ENCODE results near the gene APBA2.

APBA2 gene

GRCh38 chr15:29071232-29071881 lies 185.6 kb downstream of the APBA2 start:
- WGBS, 2 donors (ENCODE audit: extremely low coverage in 2 of 2, insufficient read length in 2 of 2, insufficient replicate concordance in 1 of 2), result no CpG with 5 or more reads among the region's 11 CpGs
- no peak overlapping the region for H3K27ac ChIP-seq (replicated peaks; ENCODE audit: low read length)
- peaks cover 4 to 27% of the 10 kb centered on the region in 2 donors for H3K4me1 ChIP-seq (ENCODE audit: control insufficient read depth in 2 of 2, insufficient read depth in 1 of 2, low read depth in 1 of 2, low read length in 2 of 2)

DNA sequence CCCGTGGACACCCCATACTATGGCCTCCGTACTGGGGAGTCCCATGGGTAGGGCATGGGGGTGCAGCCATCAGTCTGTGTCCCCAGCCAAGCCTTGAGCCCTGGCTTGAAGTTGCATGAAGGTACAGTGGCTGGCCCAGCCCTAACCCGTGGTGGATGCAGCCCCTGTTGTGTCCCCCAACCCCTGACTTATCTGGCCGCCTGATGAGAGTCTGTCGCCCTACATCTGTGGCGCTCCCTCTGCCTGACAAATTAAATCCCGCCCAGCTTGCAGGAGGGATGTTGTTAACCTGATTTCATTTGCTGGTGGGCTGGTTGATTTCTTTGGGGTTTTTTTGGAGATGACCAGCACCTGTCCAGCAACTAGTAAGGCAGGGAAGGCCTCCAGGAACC lies 186.1 kb downstream of the APBA2 start:
- Histone ChIP-seq H2BK15ac (ENCODE audit: low read length) (no peak overlapping the region), H2BK120ac (ENCODE audit: low read depth, low read length) (no peak overlapping the region), H3K9me3 (replicated peaks in 1 of 2; ENCODE audit: control insufficient read depth in 2 of 2, insufficient read depth in 1 of 2, low read depth in 1 of 2, low read length in 2 of 2) (peaks cover 2 to 15% of the 10 kb centered on the region in 2 donors), H3K23ac (ENCODE audit: low read depth, low read length, poor library complexity) (no peak overlapping the region), H2BK5ac (ENCODE audit: low read length) (no peak overlapping the region), H3K27ac (replicated peaks; ENCODE audit: low read length) (no peak overlapping the region), H2AFZ (ENCODE audit: low read length) (no peak overlapping the region), H2AK5ac (ENCODE audit: low read depth, low read length) (no peak overlapping the region), H2BK12ac (ENCODE audit: low read length) (no peak overlapping the region), H3K9ac (ENCODE audit: low read depth, low read length, poor library complexity) (no peak overlapping the region), H3K36me3 (replicated peaks in 1 of 2; ENCODE audit: control insufficient read depth in 2 of 2, insufficient read depth in 2 of 2, low read length in 2 of 2) (peaks cover 1 to 17% of the 10 kb centered on the region in 2 donors), H3K4me2 (ENCODE audit: insufficient read depth, low read length, poor library complexity, severe bottlenecking) (no peak overlapping the region), H3K18ac (ENCODE audit: low read length) (peak overlapping the region; percentile 54), H3K4ac (ENCODE audit: low read length) (no peak overlapping the region), H4K91ac (ENCODE audit: low read depth, low read length, poor library complexity) (no peak overlapping the region), H3K27me3 (ENCODE audit: control insufficient read depth in 3 of 3, insufficient read depth in 3 of 3, low read depth in 1 of 3, low read length in 3 of 3) (no peaks in the 10 kb centered on the region), H3K14ac (ENCODE audit: low read length) (no peak overlapping the region), H4K8ac (ENCODE audit: low read depth, low read length) (no peak overlapping the region), H3K4me1 (ENCODE audit: control insufficient read depth in 2 of 2, insufficient read depth in 1 of 2, low read depth in 1 of 2, low read length in 2 of 2) (peaks cover 4 to 27% of the 10 kb centered on the region in 2 donors), H3K4me3 (ENCODE audit: low read length in 2 of 2) (no peak overlapping the region), H3K79me1 (ENCODE audit: low read depth, low read length) (peaks cover 3% of the 10 kb centered on the region)
- no peak for DNase-seq (ENCODE audit: low spot score)
- WGBS, 2 donors (ENCODE audit: extremely low coverage in 2 of 2, insufficient read length in 2 of 2, insufficient replicate concordance in 1 of 2), result no CpG with 5 or more reads among the region's 7 CpGs

More at GRCh38 chr15:29071232-29071881, 185.6 kb downstream of the APBA2 start:
- no peak overlapping the region for H3K9ac ChIP-seq (ENCODE audit: low read depth, low read length, poor library complexity)
- peak overlapping the region; percentile 54 for H3K18ac ChIP-seq (ENCODE audit: low read length)
- no peak overlapping the region for H2AFZ ChIP-seq (ENCODE audit: low read length)
- no peak overlapping the region for H3K23ac ChIP-seq (ENCODE audit: low read depth, low read length, poor library complexity)
- no peak overlapping the region for H3K4me3 ChIP-seq (ENCODE audit: low read length in 2 of 2)
- no peak overlapping the region for H3K4ac ChIP-seq (ENCODE audit: low read length)
- peaks cover 2 to 15% of the 10 kb centered on the region in 2 donors for H3K9me3 ChIP-seq (replicated peaks in 1 of 2; ENCODE audit: control insufficient read depth in 2 of 2, insufficient read depth in 1 of 2, low read depth in 1 of 2, low read length in 2 of 2)
- DNase-seq (ENCODE audit: low spot score), result peak; percentile 9
- no peaks in the 10 kb centered on the region for H3K27me3 ChIP-seq (ENCODE audit: control insufficient read depth in 3 of 3, insufficient read depth in 3 of 3, low read depth in 1 of 3, low read length in 3 of 3)
- no peak overlapping the region for H3K4me2 ChIP-seq (ENCODE audit: insufficient read depth, low read length, poor library complexity, severe bottlenecking)
- no peak overlapping the region for H3K14ac ChIP-seq (ENCODE audit: low read length)
- no peak overlapping the region for H2BK12ac ChIP-seq (ENCODE audit: low read length)
- no peak overlapping the region for H2BK15ac ChIP-seq (ENCODE audit: low read length)
- no peak overlapping the region for H2BK5ac ChIP-seq (ENCODE audit: low read length)
- H2BK120ac ChIP-seq (ENCODE audit: low read depth, low read length), result no peak overlapping the region
- peaks cover 1 to 17% of the 10 kb centered on the region in 2 donors for H3K36me3 ChIP-seq (replicated peaks in 1 of 2; ENCODE audit: control insufficient read depth in 2 of 2, insufficient read depth in 2 of 2, low read length in 2 of 2)
- H3K79me1 ChIP-seq (ENCODE audit: low read depth, low read length), result peaks cover 3% of the 10 kb centered on the region
- H2AK5ac ChIP-seq (ENCODE audit: low read depth, low read length), result no peak overlapping the region
- no peak overlapping the region for H4K91ac ChIP-seq (ENCODE audit: low read depth, low read length, poor library complexity)
- no peak overlapping the region for H4K8ac ChIP-seq (ENCODE audit: low read depth, low read length)

DNA sequence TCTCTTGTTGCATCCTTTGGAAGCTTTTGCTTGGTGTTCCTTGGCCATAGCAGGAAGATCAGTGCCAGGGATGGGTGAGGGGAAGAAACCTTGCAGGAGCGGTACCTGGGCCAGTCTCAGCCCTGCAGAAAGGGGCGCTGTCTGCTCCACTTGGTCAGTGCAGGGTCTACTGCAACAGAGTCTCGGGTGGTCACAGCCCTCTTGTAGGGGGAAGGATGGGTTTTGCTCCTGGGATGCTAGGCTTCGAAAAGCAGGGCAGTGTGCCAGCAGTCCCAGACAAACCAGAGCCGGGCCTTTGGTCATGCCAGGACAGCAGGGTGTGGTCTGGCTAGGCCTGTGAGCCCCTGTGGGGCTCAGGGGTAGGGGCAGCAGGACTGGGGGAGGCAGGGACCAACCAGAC lies 186.7 kb downstream of the APBA2 start:
- no peaks in the 10 kb centered on the region for H3K27me3 ChIP-seq (ENCODE audit: control insufficient read depth in 3 of 3, insufficient read depth in 3 of 3, low read depth in 1 of 3, low read length in 3 of 3)
- H3K4me2 ChIP-seq (ENCODE audit: insufficient read depth, low read length, poor library complexity, severe bottlenecking), result no peak overlapping the region
- H2BK15ac ChIP-seq (ENCODE audit: low read length), result no peak overlapping the region
- no peak for DNase-seq (ENCODE audit: low spot score)
- H2BK5ac ChIP-seq (ENCODE audit: low read length), result peak overlapping the region; percentile 11
- no peak overlapping the region for H2BK12ac ChIP-seq (ENCODE audit: low read length)
- no peak overlapping the region for H2BK120ac ChIP-seq (ENCODE audit: low read depth, low read length)
- peaks cover 2 to 15% of the 10 kb centered on the region in 2 donors for H3K9me3 ChIP-seq (replicated peaks in 1 of 2; ENCODE audit: control insufficient read depth in 2 of 2, insufficient read depth in 1 of 2, low read depth in 1 of 2, low read length in 2 of 2)
- H3K79me1 ChIP-seq (ENCODE audit: low read depth, low read length), result peaks cover 3% of the 10 kb centered on the region
- no peak overlapping the region for H4K91ac ChIP-seq (ENCODE audit: low read depth, low read length, poor library complexity)
- H3K36me3 ChIP-seq (replicated peaks in 1 of 2; ENCODE audit: control insufficient read depth in 2 of 2, insufficient read depth in 2 of 2, low read length in 2 of 2), result peaks cover 1 to 22% of the 10 kb centered on the region in 2 donors
- H2AK5ac ChIP-seq (ENCODE audit: low read depth, low read length), result no peak overlapping the region
- WGBS, 2 donors (ENCODE audit: extremely low coverage in 2 of 2, insufficient read length in 2 of 2, insufficient replicate concordance in 1 of 2), result no CpG with 5 or more reads among the region's 5 CpGs
- no peak overlapping the region for H3K9ac ChIP-seq (ENCODE audit: low read depth, low read length, poor library complexity)
- no peak overlapping the region for H3K23ac ChIP-seq (ENCODE audit: low read depth, low read length, poor library complexity)
- H3K4me3 ChIP-seq (ENCODE audit: low read length in 2 of 2), result no peak overlapping the region
- no peak overlapping the region for H3K18ac ChIP-seq (ENCODE audit: low read length)
- H3K4me1 ChIP-seq (ENCODE audit: control insufficient read depth in 2 of 2, insufficient read depth in 1 of 2, low read depth in 1 of 2, low read length in 2 of 2), result peaks cover 4 to 27% of the 10 kb centered on the region in 2 donors
- no peak overlapping the region for H3K27ac ChIP-seq (replicated peaks; ENCODE audit: low read length)
- no peak overlapping the region for H4K8ac ChIP-seq (ENCODE audit: low read depth, low read length)
- peak overlapping the region; percentile 25 for H3K14ac ChIP-seq (ENCODE audit: low read length)
- H3K4ac ChIP-seq (ENCODE audit: low read length), result no peak overlapping the region
- no peak overlapping the region for H2AFZ ChIP-seq (ENCODE audit: low read length)

DNA sequence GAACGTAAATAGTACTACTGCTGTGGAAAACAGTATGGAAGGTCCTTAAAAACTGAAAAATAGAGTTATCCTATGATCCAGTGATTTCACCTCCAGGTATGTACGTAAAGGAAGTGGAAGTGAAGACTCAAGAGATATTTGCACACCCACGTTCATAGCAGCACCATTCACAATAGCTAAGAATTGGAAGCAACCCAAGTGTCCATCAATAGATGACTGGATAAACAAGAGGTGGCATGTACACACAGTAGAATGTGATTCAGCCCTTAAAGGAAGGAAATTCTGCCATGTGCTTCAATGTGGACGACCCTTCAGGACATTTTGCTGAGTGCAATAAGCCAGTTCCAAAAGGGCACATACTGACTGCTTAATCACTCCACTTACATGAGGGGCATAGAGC lies 188.3 kb downstream of the APBA2 start:
- no peak overlapping the region for H2AFZ ChIP-seq (ENCODE audit: low read length)
- H2BK120ac ChIP-seq (ENCODE audit: low read depth, low read length), result no peak overlapping the region
- H3K36me3 ChIP-seq (replicated peaks in 1 of 2; ENCODE audit: control insufficient read depth in 2 of 2, insufficient read depth in 2 of 2, low read length in 2 of 2), result peaks cover 6 to 30% of the 10 kb centered on the region in 2 donors
- no peak overlapping the region for H4K91ac ChIP-seq (ENCODE audit: low read depth, low read length, poor library complexity)
- no peak overlapping the region for H3K14ac ChIP-seq (ENCODE audit: low read length)
- no peaks in the 10 kb centered on the region for H3K79me1 ChIP-seq (ENCODE audit: low read depth, low read length)
- H3K9ac ChIP-seq (ENCODE audit: low read depth, low read length, poor library complexity), result no peak overlapping the region
- WGBS, 2 donors (ENCODE audit: extremely low coverage in 2 of 2, insufficient read length in 2 of 2, insufficient replicate concordance in 1 of 2), result no CpG with 5 or more reads among the region's 4 CpGs
- H3K9me3 ChIP-seq (replicated peaks in 1 of 2; ENCODE audit: control insufficient read depth in 2 of 2, insufficient read depth in 1 of 2, low read depth in 1 of 2, low read length in 2 of 2), result peaks cover 2 to 7% of the 10 kb centered on the region in 2 donors
- no peak overlapping the region for H3K23ac ChIP-seq (ENCODE audit: low read depth, low read length, poor library complexity)
- no peak overlapping the region for H4K8ac ChIP-seq (ENCODE audit: low read depth, low read length)
- H2AK5ac ChIP-seq (ENCODE audit: low read depth, low read length), result no peak overlapping the region
- no peak overlapping the region for H3K27ac ChIP-seq (replicated peaks; ENCODE audit: low read length)
- no peak overlapping the region for H3K4me2 ChIP-seq (ENCODE audit: insufficient read depth, low read length, poor library complexity, severe bottlenecking)
- no peak overlapping the region for H3K4ac ChIP-seq (ENCODE audit: low read length)
- DNase-seq (ENCODE audit: low spot score), result no peak
- H3K27me3 ChIP-seq (ENCODE audit: control insufficient read depth in 3 of 3, insufficient read depth in 3 of 3, low read depth in 1 of 3, low read length in 3 of 3), result no peaks in the 10 kb centered on the region
- peaks cover 4 to 25% of the 10 kb centered on the region in 2 donors for H3K4me1 ChIP-seq (ENCODE audit: control insufficient read depth in 2 of 2, insufficient read depth in 1 of 2, low read depth in 1 of 2, low read length in 2 of 2)
- H2BK12ac ChIP-seq (ENCODE audit: low read length), result no peak overlapping the region
- no peak overlapping the region for H2BK15ac ChIP-seq (ENCODE audit: low read length)
- H2BK5ac ChIP-seq (ENCODE audit: low read length), result no peak overlapping the region
- H3K4me3 ChIP-seq (ENCODE audit: low read length in 2 of 2), result no peak overlapping the region
- no peak overlapping the region for H3K18ac ChIP-seq (ENCODE audit: low read length)
